Bronchial epithelial cell (primary cell): ENCODE results near the gene NT5C1A. TPM values are rescaled to one million over a fixed set of nuclear protein-coding genes. Genes with fewer than 3 reads are reported as not detected.

ENCODE experiments used
- DNase-seq: peaks from one replicate; pipeline ENCODE4 v3.0.0-alpha.2; 2010; ENCODE audit warnings: low read depth
- FAIRE-seq: peaks from 2 replicates; lab custom pipeline; 2011; peaks lifted over from hg19 to GRCh38; lab: Jason Lieb, UNC
- H3K27me3 ChIP-seq: 2 replicates; pipeline ENCODE4 v1.5.1; 2011; ENCODE audit warnings: low read length; ENCODE audit not compliant: control insufficient read depth, insufficient read depth
- H3K36me3 ChIP-seq: 2 replicates; pipeline ENCODE4 v1.5.1; 2011; ENCODE audit warnings: low read length; ENCODE audit not compliant: control insufficient read depth, insufficient read depth
- H3K4me3 ChIP-seq: 2 replicates; pipeline ENCODE4 v1.5.1; 2011; ENCODE audit warnings: mild to moderate bottlenecking, low read depth, low read length, control low read depth
- total RNA-seq: library from RNA; depleted of rRNA; stranded (reverse); fragments of >200 nt; gene quantifications from 2 replicates; pipeline ENCODE4 v1.2.1, GENCODE V29; 2014
- TF ChIP-seq, protein P1 (sequence below): IDR thresholded peaks from 2 replicates; pipeline ENCODE4 v1.5.1; 2011; ENCODE audit warnings: mild to moderate bottlenecking, moderate library complexity, low read length, control low read depth, inconsistent platforms; ENCODE audit not compliant: insufficient read depth, severe bottlenecking

The NT5C1A gene
- total RNA-seq, 1 donor from 2014 or later = not detected

DNA sequence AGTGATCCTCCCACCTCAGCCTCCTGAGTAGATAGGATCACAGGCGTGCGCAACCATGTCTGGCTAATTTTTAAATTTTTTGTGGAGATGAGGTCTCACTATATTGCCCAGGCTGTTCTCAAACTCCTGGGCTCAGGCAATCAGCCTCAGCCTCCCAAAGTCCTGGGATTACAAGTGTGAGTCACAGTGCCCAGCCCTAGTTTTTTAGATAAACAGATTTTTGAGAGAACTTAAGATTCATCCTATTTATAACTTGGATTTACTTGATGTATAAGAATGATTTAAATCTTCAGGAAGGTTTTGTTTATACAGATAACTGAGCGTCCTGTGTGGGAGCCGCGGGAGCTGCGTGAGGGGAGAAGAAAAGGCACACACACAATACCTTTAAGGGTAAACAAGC is 58.7 kb downstream of the NT5C1A start:
- DNase-seq (no peak), FAIRE-seq (no peak)
- Histone ChIP-seq H3K36me3 (no peaks in the 10 kb centered on the region), H3K27me3 (no peaks in the 10 kb centered on the region), H3K4me3 (no peak overlapping the region)
- TF ChIP-seq, protein P1, sequence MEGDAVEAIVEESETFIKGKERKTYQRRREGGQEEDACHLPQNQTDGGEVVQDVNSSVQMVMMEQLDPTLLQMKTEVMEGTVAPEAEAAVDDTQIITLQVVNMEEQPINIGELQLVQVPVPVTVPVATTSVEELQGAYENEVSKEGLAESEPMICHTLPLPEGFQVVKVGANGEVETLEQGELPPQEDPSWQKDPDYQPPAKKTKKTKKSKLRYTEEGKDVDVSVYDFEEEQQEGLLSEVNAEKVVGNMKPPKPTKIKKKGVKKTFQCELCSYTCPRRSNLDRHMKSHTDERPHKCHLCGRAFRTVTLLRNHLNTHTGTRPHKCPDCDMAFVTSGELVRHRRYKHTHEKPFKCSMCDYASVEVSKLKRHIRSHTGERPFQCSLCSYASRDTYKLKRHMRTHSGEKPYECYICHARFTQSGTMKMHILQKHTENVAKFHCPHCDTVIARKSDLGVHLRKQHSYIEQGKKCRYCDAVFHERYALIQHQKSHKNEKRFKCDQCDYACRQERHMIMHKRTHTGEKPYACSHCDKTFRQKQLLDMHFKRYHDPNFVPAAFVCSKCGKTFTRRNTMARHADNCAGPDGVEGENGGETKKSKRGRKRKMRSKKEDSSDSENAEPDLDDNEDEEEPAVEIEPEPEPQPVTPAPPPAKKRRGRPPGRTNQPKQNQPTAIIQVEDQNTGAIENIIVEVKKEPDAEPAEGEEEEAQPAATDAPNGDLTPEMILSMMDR = no peak

DNA sequence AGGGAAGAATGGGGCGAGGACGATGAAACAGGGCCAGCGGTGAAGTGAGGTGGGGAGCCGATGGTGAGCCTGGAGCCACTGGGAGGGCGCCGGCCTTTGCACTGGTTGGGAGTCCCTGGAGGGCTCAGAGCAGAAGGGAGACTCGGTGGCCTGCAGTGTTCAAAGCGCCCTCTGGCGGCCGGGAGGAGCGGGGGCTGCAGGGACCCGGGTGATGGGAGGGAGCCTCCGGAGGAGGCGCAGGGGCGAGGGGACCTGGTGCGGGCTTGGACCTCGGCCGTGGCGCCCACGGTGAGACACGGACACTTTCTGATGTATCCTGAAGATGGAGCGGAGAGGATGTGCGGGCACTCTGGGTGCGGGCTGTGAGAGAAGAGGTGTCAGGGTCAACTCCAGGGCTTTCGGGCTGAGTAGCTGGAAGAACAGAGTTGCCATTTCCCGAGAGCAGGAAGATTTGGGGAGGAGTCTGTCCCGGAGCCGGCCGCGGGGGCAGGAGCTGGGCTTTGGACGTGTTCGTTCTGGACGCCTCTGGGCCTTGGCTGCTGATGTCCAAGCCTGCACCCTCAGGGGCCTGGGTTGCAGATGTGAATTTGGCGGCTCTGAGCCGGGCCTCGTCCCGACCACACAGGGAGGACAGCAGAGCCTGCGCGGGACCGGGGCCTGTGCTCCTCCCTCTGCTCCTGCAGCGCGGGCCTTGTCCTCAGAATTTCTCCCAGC is 62.1 kb downstream of the NT5C1A start:
- no peak for DNase-seq
- Histone ChIP-seq H3K27me3 (no peaks in the 10 kb centered on the region), H3K36me3 (no peaks in the 10 kb centered on the region), H3K4me3 (no peak overlapping the region)
- TF ChIP-seq, protein P1 = peak; percentile 76
- no peak for FAIRE-seq

Other genes with a start within 250 kb of the NT5C1A start
- gene BMP8A, start 180.5 kb downstream of the NT5C1A start, total RNA-seq = not detected in 2 replicates
- 189 and 229 TPM in 2 replicates for gene PABPC4, start 95.3 kb downstream of the NT5C1A start, total RNA-seq
- under 0.01 TPM in 1 of 2 replicates, not detected in the other for gene HEYL, start 32.5 kb downstream of the NT5C1A start, total RNA-seq
- under 0.01 TPM in 2 replicates for gene HPCAL4, start 19.3 kb upstream of the NT5C1A start, total RNA-seq
- gene PPIE, start 66.8 kb upstream of the NT5C1A start, total RNA-seq = 50.1 and 67.1 TPM in 2 replicates
- gene OXCT2, start 99.2 kb upstream of the NT5C1A start, total RNA-seq = 1.0 and 1.1 TPM in 2 replicates
- gene BMP8B, start 116.8 kb upstream of the NT5C1A start, total RNA-seq = 0.90 and 1.3 TPM in 2 replicates
- 33.9 and 41.1 TPM in 2 replicates for gene TRIT1, start 211.4 kb upstream of the NT5C1A start, total RNA-seq
- 5.5 and 7.9 TPM in 2 replicates for gene MYCL, start 229.8 kb upstream of the NT5C1A start, total RNA-seq